ENCODE measurements around the gene MSLN.

Gene MSLN

DNA sequence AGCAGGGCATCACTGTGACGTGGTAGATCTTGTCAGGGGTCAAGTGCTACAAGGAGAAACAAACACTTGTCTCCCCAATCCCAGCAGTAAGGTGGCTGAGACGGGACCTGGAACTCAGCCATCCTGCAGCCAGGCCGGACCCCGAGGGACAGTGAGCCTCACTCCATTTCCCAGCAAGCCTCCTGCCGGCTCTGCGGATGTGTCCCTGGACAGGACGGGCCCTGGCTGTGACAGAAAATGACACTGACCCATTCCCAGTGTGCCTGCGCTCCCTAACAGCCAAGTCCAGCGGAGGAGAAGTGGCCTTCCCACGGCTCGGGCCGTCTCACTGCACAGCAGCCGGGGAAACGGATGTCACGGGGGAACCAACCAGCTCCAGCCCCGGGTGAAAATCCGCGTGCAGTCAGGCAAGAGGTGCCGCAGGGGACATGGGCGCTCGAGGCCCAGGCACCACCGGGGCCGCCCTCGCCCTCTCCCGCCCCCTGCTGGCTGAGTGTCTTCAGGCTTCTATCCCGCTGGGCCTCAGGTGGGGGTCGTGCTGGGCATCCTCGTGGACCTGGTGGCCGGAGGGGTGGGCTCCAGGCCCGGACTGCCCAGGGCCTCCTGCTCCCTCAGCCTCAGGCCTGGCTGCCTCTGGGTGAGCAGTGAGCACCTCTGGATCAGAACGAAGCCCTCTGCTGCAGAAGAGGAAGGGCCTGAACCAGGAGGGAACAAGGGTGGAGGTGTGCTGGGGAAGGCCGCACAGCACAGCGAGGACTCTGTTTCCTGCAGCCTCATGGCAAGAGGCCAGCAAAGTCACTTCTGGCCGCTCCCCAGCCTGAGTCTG, 26.9 kb upstream of the MSLN start:
- H3K4me3 ChIP-seq (ENCODE audit: low read length) = no peak overlapping the region
- TF ChIP-seq, protein P1, sequence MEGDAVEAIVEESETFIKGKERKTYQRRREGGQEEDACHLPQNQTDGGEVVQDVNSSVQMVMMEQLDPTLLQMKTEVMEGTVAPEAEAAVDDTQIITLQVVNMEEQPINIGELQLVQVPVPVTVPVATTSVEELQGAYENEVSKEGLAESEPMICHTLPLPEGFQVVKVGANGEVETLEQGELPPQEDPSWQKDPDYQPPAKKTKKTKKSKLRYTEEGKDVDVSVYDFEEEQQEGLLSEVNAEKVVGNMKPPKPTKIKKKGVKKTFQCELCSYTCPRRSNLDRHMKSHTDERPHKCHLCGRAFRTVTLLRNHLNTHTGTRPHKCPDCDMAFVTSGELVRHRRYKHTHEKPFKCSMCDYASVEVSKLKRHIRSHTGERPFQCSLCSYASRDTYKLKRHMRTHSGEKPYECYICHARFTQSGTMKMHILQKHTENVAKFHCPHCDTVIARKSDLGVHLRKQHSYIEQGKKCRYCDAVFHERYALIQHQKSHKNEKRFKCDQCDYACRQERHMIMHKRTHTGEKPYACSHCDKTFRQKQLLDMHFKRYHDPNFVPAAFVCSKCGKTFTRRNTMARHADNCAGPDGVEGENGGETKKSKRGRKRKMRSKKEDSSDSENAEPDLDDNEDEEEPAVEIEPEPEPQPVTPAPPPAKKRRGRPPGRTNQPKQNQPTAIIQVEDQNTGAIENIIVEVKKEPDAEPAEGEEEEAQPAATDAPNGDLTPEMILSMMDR (conservative IDR thresholded peaks at IDR 0.05; ENCODE audit: low read length) = peak; percentile 29
- DNase-seq (ENCODE audit: low read depth) = no peak

DNA sequence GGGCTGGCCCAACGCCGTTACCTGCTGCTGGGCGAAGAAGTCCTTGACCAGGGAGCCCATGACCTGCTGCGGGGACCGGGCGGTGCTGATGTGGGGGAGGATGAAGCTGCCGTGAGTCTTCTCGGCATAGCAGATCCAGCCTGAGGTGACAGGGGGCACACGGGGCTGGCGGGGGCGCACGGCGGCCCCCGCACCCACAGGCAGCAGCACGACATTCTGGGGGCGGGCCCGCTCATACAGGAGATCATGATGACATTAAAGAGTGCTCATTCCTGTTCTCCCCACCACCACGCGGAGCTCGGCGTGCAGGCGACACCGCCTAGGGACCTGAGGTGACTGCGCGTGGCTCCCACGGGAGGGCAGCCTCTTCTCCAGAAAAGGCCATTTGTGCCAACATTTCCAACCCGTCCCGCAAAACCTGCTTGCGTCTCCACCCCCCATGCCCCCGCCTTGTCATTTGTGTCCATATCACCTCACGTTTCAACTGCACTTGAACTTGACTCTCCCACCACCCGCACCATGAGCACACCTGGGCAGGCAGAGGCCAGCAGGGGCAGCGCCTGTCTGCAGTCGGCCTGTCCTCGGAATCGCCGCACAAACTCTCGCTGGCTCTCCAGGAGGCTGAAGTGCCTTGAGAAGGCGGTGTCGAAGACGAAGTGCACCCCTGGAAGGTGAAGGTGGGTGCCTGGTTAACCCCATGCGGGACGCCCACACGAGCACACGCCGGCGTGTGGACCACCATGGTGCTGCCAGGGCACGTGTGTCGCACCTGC, 26.1 kb upstream of the MSLN start:
- TF ChIP-seq, protein P1 (conservative IDR thresholded peaks at IDR 0.05; ENCODE audit: low read length) = no peak
- no peak overlapping the region for H3K4me3 ChIP-seq (ENCODE audit: low read length)
- DNase-seq (ENCODE audit: low read depth) = no peak

DNA sequence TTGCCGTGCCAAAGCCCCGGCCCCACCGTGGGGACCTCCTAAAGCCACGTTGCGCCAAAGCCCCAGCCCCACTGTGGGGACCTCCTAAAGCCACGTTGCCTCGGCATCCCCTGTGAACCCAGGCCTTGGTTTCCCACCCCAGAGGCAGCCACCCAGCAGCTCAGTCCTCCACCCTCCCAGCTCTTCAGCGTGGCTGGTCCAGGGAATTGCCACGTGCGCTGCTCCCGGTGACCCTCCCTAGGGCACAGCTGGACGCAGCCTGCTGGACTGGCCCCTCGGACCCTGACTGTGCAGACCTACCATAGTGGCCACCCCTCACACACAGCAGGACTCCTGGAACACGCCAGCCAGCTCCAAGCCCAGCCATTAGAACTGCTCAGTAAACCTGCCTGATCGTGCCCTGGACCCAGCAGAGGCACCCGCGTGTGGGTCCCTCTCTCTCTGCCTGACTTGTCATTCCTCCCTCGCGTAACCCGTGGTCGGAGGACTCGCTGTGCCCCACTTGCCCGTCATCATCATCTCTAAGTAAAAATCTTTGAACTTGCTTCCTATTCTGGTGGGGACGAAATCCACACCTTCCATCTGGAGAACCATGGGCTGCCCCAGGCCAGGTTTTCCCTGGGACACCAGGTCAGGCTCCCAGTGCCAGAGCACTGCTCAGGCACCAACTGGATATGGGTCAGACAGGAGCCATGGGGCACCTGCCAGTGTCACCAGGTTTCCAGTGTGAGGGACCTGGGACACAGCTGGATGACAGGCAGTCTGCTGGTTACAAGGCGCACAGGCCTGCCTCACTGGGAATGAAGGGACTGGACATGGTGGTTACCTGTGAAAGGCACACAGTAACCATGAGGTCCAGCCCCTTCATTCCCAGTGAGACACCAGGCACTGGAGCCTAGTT, 25.3 kb upstream of the MSLN start:
- H3K4me3 ChIP-seq (ENCODE audit: low read length) = no peak overlapping the region
- TF ChIP-seq, protein P1 (conservative IDR thresholded peaks at IDR 0.05; ENCODE audit: low read length) = no peak
- no peak for DNase-seq (ENCODE audit: low read depth)

DNA sequence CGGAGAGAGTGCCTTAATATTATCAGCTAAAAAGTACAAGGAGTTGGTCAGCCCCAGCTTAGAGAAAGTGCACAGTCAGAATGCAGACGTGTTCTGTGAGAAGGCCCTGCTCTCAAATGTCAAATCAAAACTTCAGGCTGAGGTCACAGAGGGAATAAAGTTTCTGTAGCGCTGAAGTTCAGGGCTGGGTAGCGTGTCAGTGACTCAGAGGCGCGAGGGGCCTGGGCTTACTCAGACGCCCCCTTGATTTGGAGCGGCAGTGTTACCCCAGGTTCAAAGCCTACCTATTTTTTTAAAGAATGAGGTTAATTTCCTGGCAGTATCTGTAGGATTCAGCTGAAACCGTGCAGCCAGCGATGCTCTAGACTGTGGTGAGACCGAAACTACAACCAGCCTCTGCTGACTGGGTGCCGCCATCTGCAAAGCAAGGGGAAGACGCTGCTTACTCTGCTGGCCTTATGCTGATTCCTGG, 24.5 kb upstream of the MSLN start:
- H3K4me3 ChIP-seq (ENCODE audit: low read length) = no peak overlapping the region
- TF ChIP-seq, protein P1 (conservative IDR thresholded peaks at IDR 0.05; ENCODE audit: low read length) = no peak
- no peak for DNase-seq (ENCODE audit: low read depth)

DNA sequence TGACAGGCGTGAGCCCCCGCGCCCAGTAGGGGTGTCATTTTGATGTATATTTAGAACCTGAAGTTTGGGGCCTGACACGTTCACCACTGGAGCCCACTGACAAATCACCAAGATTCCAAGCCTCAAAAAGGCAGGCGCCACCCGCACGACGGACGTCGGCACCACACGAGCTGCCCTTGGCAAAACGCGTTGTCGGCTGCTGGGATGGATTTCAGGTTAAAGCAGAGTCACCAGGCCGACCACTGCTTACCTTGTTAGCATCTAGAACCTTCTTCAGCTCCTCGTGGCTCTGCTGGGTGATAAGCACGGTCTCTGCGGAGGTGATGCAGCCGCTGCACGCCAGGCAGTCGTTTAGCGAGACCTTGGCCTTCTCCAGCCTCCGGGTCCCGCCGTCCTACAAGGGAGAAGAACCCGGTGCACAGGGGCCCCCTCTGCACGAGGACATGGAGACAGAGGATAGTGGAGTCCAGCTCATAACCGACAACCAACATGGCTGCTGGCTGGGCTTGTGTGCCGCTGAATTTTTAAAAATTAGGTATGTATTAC, 23.5 kb upstream of the MSLN start:
- no peak overlapping the region for H3K4me3 ChIP-seq (ENCODE audit: low read length)
- TF ChIP-seq, protein P1 (conservative IDR thresholded peaks at IDR 0.05; ENCODE audit: low read length) = no peak
- no peak for DNase-seq (ENCODE audit: low read depth)

DNA sequence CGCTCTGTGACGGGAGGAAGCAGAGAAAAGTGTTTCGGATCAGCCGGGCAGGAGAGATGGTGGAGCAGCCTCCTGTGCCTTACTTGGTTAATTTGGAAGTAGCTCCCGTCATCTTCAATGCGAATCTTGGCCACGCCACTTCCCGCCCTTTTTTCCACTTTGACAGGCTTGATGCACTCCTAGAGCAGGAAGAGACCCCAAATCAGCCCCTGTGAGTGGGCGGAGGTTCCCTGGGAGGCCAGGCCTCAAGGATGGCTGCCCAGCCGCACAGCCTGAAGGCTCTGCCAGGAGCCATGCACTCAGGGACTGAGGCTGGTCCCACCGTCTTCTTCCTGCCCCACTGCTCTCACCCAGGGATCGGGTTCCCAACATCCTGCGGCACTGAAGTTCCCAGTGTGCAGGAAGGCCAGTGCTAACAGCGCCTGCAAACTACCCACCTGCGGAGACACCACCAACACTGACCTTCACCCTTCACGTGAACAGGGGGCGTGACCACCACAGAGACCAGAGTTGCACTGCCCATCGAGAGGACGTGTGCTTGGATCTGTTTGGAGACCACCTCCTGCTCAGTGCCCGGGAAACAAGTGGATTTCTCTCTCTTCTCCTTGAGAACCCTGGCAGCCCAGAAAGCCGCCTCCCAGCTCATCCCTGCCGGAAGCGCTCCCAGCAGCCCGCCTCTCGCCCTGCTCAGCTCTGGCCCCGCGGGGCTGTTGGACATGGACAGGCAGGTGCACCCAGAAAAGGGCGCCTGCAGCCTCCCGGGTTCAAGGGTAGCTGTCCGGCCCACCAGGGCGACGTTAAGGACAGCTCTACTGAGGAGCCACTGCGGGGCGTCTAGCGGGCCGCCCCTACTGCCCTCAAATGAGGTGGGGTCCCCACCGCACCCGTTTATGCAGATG, 20.7 kb upstream of the MSLN start:
- peak overlapping the region; percentile 73 for H3K4me3 ChIP-seq (ENCODE audit: low read length)
- TF ChIP-seq, protein P1 (conservative IDR thresholded peaks at IDR 0.05; ENCODE audit: low read length) = no peak
- DNase-seq (ENCODE audit: low read depth) = no peak
